Measurements from ENCODE around the gene CLDN19.
"Not testable (repeated sequence)": the region's sequence is repeated elsewhere in the genome, so short reads cannot be mapped to it uniquely, and the experiment has no call there.

CLDN19 gene

DNA sequence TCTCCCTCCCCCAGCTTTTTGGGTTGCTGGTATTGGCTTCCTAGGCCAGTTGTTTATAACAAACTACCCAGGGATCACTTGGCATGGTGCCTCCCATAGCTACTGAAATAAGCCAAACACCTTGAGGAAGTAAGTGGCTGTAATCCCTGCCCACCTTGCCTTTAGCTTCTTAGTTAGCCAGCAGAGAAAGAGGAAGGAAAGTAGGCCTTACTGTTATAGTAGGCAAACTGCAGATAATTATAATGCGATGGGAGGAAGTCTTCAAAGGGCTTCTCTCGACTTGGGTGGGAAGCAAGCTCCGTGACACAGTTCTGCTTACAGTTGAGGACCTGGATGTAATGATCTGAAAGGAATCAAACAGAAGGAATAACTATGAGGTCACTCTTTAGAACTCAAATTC lies 18.6 kb upstream of the CLDN19 start:
- DNase-seq: no peak

DNA sequence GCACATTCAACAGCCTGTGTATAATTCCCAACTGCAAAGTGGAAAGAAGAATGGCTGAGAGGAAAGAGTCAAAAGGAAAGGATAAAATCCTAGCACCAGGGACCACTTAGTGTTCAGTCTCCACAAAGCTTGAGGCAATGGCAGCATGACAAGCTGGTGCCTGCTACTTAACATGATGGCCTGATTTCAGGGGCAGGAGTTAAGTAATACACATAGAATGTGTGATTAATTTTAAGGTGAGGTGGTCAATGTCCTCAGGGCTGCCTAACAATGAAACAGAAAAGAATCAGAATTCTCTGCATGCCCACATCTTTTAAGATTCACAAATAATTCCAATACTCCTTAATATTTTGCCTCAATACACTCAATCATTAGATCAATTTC lies 17.8 kb upstream of the CLDN19 start:
- DNase-seq: no peak

DNA sequence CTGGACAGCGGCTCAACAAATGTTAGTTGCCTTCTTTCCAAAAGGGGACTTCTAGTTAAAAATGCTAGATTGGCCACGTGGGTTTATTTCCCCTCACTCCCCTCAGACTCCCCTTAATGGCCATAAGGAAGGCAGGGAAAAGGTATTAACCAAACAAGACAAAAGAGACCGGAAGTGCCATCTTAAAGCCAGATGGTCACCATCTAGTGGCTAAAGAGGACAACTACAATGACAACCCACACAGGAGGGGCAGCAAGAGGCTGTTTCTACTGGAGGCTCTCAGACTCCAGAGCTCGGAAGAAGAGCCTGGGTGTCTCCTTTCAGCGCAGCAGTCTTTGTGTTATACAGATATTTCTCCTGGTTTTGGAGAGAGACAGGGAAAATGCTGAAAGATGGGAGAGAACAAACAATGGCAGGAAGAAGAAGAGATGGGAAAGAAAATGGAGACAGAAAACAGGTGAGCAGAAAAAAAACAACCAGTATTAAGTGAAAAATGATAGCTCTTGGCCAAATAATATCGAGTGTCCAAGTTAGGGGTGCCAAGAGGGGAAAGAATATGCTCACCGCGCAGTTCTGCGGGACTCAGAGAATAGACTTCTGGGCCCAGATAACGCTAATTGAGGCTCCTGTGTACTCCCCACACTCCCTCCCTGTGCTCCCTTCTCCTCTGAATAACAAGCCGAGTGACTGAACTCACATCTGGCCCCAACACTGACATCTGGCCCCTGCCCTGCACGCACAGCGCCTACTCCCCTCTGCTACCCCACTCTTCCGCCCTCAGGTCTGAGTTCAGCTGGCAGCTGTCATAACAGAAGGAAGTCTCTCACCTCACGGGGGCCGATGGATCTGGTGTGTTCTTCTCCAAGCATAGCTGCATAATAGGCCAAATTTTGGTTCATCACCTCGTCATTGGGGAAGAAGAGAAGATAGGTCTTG lies 17.2 kb upstream of the CLDN19 start:
- peak; percentile 24 for DNase-seq

DNA sequence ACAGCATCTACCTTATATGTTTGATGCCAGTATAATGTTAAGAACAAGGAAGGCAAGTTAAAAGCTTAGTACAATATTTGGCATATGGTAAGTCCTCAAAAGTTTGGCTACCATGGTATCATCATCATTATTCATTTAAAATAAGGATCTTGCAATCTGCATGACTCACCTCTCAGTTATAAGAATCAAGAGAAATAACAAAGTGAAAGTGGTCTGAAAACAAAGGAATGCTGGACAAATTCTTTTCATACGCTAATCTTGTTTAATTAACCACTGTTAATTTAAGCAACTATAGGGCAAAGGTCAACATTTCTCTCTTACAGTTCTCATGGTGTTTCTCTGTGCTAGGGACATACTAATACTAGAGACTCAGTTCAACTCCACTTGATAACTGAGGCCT lies 13.0 kb upstream of the CLDN19 start:
- no peak for DNase-seq

DNA sequence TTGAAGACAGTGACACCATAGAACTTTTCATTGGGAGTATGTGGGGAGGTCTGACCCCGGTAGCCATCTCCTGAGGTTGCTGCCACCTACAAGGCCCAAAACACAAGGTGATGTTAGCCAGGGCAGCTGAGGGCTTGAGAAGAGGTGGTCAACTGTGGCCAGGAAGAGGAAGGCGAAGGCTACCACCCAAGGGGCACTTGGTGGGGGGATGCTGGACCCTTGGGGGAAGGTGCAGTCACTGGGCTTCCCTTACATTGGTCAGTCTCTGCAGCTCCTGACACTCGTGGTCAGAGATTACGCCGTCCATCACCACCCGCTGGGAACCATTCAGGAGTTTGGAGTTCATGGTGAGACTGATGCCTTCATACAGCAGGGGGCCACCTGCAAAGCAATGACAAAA lies 12.2 kb upstream of the CLDN19 start:
- no peak for DNase-seq

DNA sequence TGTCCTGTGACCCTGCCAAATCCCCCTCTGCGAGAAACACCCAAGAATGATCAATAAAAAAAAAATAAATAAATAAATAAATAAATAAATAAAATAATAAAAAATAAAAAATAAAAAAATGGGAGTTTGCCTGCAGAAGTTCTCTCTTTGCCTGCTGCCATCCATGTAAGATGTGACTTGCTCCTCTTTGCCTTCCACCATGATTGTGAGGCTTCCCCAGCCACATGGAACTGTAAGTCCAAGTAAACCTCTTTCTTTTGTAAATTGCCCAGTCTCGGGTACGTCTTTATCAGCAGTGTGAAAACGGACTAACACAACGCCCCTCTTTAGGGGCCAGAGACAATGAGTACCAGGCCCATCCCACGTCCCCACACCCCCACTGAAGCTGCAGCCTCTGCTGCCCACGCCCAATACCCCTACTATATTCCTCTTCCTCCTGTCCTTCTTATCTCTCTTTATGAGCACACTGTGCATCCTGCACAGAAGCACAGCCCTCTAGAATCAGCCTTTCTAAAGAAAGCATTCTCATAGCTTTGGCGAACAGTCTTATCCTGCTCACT lies 11.6 kb upstream of the CLDN19 start:
- DNase-seq: not testable (repeated sequence)

DNA sequence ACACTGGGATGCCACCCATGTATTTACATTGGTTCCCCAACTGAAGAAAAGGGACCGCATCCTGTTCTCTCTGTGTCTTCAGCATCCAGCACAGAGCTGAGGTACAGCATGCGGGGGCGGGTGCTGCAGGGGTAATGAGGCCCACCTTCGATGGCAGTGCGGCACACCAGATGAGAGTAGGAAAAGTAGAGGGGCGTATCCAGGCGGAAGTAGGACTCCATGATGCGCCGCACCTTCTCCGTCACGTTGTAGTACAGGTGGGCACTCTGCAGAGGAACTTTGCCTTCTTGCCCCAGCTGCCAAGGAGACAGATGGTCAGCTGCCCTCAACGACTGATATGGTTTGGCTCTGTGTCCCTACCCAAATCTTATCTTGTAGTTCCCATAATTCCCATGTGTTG lies 10.0 kb upstream of the CLDN19 start:
- DNase-seq: no peak

GRCh38 chr1:42748461-42749410 lies 8.7 kb upstream of the CLDN19 start:
- DNase-seq: no peak

DNA sequence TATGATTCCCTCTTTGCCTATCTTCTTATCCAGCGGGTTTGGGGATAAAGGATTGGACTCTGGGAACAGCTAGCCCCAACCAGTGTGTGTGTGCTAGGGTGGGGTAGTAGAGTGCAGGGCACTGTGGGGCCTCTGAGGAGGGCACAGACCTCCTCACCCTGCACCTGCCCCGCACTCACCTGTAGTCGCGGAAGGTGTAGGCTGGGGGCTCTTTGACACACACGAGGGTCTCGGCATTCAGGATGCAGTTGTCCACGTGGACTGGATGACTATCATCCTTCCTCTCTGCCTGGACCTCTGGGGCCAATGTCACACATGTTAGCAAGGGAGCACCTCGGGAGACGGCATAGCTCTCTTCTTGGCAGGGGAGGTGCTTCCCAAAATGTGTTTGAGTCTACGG lies 8.0 kb upstream of the CLDN19 start:
- no peak for DNase-seq

GRCh38 chr1:42747125-42747524 lies 7.1 kb upstream of the CLDN19 start:
- DNase-seq: peak; percentile 20

- no peak for DNase-seq
Observed at GRCh38 chr1:42746436-42747105, 6.5 kb upstream of the CLDN19 start.

DNA sequence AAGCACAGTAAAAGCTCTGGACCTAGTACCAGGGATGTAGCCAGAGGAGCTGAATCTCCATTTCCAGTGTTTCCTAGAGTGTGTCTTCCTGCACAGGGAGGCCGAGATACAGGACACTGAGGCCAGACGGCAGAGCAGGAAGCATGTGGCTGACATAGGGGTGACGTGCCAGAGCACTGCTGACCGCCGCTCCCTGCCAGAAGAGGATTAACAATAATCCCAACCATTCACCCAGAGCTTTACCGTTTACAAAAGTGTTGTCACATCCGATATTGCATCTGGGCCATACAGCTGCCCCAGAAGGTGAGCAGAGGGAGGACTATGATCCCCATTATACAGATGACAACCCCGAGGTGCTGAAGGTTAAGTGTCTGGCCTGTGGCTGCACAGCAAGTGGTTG lies 5.8 kb upstream of the CLDN19 start:
- no peak for DNase-seq

GRCh38 chr1:42744148-42744413 lies 4.0 kb upstream of the CLDN19 start:
- no peak for DNase-seq

GRCh38 chr1:42743317-42744147 lies 3.5 kb upstream of the CLDN19 start:
- no peak for DNase-seq

DNA sequence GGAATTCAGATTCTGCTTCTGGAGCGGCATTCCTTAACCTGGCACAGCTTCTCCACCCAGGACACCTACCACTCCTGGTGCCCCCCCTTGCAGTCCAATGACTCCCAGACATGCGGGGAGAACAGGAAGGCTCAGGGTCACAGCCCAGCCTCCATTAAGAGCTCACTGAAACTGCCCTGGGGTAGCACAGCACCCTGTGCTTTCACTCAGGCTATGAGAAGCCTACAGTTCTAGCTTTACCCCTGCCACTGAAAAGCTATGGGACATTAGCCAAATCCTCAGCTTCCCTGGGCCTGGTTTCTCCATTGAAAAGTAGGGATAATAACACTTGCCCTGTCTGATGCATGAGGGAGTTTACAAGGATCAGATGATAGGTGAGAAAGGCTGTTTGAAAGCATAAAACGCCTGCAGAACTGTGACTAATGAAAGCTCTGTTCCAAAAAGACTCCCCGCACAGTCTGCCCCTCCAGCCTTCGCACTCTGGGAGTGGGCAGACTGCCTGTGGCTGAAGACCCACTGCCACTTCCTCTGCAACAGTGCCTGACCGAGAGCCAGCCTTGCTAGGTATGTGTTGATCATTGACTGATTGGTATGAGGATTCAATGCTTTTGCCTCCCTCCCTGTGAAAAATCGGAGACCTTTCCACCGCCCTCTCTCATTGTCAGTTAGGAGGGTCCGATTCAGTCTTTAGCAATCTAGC lies 2.7 kb upstream of the CLDN19 start:
- no peak for DNase-seq

GRCh38 chr1:42742141-42742540 lies 2.1 kb upstream of the CLDN19 start:
- DNase-seq: no peak

- no peak for DNase-seq
Observed at GRCh38 chr1:42741706-42742105, 1.7 kb upstream of the CLDN19 start.

DNA sequence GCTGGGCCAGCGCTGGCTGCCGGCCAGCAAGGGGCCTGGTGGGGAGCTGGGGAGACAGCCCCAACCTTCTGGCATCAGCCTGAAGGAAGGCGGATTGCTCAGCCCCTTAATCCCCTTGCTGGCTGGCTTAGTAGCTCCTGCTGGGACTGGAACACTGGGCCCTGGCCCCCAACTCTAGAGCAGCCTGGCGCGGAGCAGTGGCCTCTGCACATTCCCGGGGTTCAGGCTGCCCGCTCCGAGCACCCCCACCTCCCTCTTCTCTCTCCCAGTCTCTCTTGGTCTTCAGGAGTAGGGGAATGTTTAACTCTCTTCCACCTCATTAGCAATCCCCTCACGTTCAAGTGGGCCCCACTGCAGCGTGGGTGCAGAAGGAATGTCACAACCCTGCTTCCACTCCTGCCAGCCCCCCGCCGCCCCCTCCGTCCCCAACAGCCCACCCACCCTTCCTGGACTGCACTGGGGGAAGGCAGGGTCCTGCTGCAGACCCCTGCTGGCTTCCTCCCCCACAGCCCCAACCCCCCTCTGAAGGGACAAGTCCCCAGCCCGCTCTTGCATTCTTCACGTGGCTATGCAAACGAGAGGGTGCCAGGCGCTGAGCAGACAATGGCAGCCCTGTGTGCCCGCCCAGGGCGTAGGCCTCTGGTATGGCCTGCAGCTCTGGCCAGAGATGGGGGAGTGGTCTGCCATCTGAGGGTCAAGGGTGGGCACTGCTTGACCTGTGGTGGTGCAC lies 980 bp upstream of the CLDN19 start:
- DNase-seq: no peak

GRCh38 chr1:42738678-42739226 lies 1.3 kb downstream of the CLDN19 start:
- DNase-seq: no peak

DNA sequence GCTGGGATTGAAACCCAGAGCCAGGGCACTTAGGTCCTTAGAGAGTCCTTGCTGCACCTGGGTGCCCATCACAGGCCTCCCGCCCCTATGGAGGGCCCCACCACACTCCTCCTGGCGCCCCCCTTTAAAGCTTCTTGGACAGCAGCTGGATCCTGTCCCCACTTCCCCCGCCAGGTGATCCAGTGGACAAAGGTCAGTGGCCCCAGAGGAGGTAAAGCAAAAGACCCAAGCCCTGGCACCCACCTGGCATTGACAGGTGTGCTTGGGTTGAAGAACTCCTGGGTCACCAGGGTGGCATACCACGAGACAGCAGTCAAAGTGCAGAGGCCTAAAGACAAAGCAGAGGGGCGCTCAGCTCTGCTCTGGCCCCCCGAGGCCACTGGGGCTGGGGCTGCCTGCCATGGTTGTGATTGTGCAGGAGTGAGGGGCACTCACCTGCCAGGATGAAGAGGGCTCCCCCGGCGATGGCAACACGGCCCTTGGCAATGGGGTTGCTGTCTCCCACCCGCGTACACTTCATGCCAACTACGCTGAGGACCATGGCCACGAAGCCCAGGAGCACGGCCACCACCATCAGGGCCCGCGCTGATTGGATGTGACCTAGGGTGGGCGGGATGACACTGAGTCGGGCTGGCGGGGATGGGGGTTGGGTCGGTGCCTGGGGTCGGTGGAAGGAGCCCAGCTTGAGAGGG lies 1.9 kb downstream of the CLDN19 start:
- DNase-seq: no peak
